Smooth muscle cell (in vitro differentiated cells): ENCODE measurements around the gene TDP1. TPM values are rescaled to one million over a fixed set of nuclear protein-coding genes. Genes with fewer than 3 reads are reported as not detected.

Source experiments
- DNase-seq: peaks from one replicate; lab custom pipeline; 2025; ENCODE audit not compliant: unreplicated experiment; lab: John Stamatoyannopoulos, UW
- H2AFZ ChIP-seq: fragments of 200-600 bp; sonication (generic); 2 replicates; pipeline ENCODE4 v1.6.0; 2016; ENCODE audit warnings: antibody characterized with exemption, low read depth, mild to moderate bottlenecking
- H3F3A ChIP-seq: fragments of 200-600 bp; sonication (generic); 2 replicates; pipeline ENCODE4 v1.6.0; 2017; ENCODE audit warnings: antibody characterized with exemption, low read depth
- H3K27ac ChIP-seq: fragments of 200-600 bp; sonication (generic); 2 replicates; pipeline ENCODE4 v1.5.1; 2016; ENCODE audit warnings: low read depth, mild to moderate bottlenecking
- H3K27me3 ChIP-seq: fragments of 200-600 bp; sonication (generic); 2 replicates; pipeline ENCODE4 v1.6.1; 2016; ENCODE audit warnings: low read depth, mild to moderate bottlenecking
- H3K36me3 ChIP-seq: fragments of 200-600 bp; sonication (generic); 2 replicates; pipeline ENCODE4 v1.5.1; 2016; ENCODE audit warnings: low read depth
- H3K4me1 ChIP-seq: fragments of 200-600 bp; sonication (generic); 2 replicates; pipeline ENCODE4 v1.5.1; 2016; ENCODE audit warnings: low read depth
- H3K4me2 ChIP-seq: fragments of 200-600 bp; sonication (generic); 2 replicates; pipeline ENCODE4 v1.6.0; 2016; ENCODE audit warnings: mild to moderate bottlenecking
- H3K4me3 ChIP-seq: fragments of 200-600 bp; sonication (generic); 2 replicates; pipeline ENCODE4 v1.5.1; 2016; ENCODE audit warnings: mild to moderate bottlenecking
- H3K79me2 ChIP-seq: fragments of 200-600 bp; sonication (generic); 2 replicates; pipeline ENCODE4 v1.6.0; 2016; ENCODE audit warnings: low read depth, mild to moderate bottlenecking
- H3K9ac ChIP-seq: fragments of 200-600 bp; sonication (generic); 2 replicates; pipeline ENCODE4 v1.6.0; 2016; ENCODE audit warnings: low read depth
- H3K9me3 ChIP-seq: fragments of 200-600 bp; sonication (generic); replicated peaks from 2 replicates; pipeline ENCODE4 v1.5.1; 2016; ENCODE audit warnings: low read depth
- H4K20me1 ChIP-seq: fragments of 200-600 bp; sonication (generic); 2 replicates; pipeline ENCODE4 v1.6.0; 2016; ENCODE audit warnings: low read depth
- WGBS: methylation state at CpG from one replicate; pipeline ENCODE4 v1.1.7; 2016; ENCODE audit warnings: low lambda C conversion rate; 5-methylcytosine and 5-hydroxymethylcytosine counted together
- polyA plus RNA-seq: library from polyadenylated mRNA; unstranded; fragments of >200 nt; fragmentation: Nextera tagmentation; extraction: Ambion mirVana; gene quantifications from 2 replicates; pipeline ENCODE4 v1.2.1, GENCODE V29; 2016
- total RNA-seq: library from RNA; depleted of rRNA; stranded (reverse); fragments of >200 nt; gene quantifications from 2 replicates; pipeline ENCODE4 v1.2.3, GENCODE V29; 2014
- TF ChIP-seq, protein P1 (sequence below): fragments of 200-600 bp; sonication (generic); IDR thresholded peaks from 2 replicates; pipeline ENCODE4 v1.5.1; 2017; ENCODE audit warnings: borderline replicate concordance, mild to moderate bottlenecking, antibody characterized with exemption; ENCODE audit not compliant: insufficient read depth, poor library complexity, severe bottlenecking

The TDP1 gene
- total and polyA plus RNA-seq, 2 experiments from 2014 or later, result 10.0 to 22.3 TPM

DNA sequence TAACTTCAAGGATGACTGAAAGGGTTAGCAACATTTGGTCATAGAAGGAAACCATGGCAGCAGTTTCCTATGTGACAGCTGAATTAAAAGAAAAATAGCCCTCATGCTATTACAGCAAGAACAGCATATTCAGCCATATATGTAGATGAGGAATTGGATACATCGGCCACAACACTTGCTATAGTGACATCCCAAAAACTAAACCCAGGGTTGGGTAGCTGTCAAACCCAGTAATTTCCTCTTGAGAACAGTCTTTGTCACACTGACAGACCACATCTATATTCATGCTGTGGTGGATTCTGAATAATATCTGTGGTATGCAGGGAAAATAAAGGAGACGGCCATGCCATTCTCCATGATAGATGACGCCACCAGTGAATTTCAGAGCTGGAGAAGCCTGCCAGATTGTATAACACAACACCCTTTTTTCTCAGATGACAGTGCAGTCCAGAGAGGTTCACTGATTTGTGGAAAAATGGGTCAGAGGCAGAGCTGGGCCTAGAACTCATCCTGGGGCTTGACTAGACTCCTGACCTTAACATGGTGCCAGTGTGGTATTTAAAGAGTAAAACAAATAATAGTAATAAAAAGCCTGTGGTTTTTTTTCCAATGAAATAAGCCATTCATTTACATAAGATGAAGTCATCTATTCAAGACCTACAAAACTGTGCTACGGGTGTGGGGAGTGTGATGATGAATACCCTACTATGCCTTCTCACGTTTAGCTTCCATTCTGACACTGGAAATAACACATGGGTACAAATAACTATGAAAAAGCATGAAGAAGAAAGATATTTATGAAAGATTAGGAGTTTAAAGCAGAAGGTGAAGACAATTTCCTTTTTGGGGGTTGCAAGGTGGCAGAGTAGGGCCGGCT, 33.5 kb upstream of the TDP1 start:
- H3F3A ChIP-seq, result no peaks in the 10 kb centered on the region
- H3K9ac ChIP-seq, result peak overlapping the region; percentile 48
- TF ChIP-seq, protein P1, sequence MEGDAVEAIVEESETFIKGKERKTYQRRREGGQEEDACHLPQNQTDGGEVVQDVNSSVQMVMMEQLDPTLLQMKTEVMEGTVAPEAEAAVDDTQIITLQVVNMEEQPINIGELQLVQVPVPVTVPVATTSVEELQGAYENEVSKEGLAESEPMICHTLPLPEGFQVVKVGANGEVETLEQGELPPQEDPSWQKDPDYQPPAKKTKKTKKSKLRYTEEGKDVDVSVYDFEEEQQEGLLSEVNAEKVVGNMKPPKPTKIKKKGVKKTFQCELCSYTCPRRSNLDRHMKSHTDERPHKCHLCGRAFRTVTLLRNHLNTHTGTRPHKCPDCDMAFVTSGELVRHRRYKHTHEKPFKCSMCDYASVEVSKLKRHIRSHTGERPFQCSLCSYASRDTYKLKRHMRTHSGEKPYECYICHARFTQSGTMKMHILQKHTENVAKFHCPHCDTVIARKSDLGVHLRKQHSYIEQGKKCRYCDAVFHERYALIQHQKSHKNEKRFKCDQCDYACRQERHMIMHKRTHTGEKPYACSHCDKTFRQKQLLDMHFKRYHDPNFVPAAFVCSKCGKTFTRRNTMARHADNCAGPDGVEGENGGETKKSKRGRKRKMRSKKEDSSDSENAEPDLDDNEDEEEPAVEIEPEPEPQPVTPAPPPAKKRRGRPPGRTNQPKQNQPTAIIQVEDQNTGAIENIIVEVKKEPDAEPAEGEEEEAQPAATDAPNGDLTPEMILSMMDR, result no peak
- WGBS, result 78% methylated on average over 6 of the region's 6 CpGs
- H3K27me3 ChIP-seq, result no peaks in the 10 kb centered on the region
- H3K36me3 ChIP-seq, result no peaks in the 10 kb centered on the region
- peak overlapping the region; percentile 85 for H3K27ac ChIP-seq
- H3K4me1 ChIP-seq, result no peaks in the 10 kb centered on the region
- DNase-seq, result no peak
- H3K9me3 ChIP-seq, result no peaks in the 10 kb centered on the region
- no peak overlapping the region for H3K4me2 ChIP-seq
- H2AFZ ChIP-seq, result no peak overlapping the region
- H4K20me1 ChIP-seq, result no peaks in the 10 kb centered on the region
- H3K79me2 ChIP-seq, result no peaks in the 10 kb centered on the region
- no peak overlapping the region for H3K4me3 ChIP-seq

DNA sequence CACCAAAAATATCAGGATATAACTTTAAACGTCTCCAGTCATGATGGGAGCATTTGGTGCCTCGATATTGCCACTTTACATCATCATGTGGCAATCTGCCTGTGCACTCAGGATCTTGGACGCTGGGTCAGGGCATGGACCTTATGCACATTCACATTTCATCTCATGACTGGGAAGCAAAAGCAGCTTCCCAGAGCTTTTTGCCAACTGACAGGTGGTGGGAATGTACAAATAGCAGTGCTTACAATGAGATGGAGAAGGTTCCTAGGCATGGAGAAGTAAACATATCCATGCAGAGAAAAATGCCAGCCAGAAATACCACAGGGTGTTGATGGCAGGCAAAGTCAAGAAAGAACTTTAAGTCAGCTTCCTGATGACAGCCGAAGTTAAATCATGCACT, 31.5 kb upstream of the TDP1 start:
- DNase-seq, result no peak
- no peak overlapping the region for H3K4me2 ChIP-seq
- TF ChIP-seq, protein P1, result no peak
- H3K9ac ChIP-seq, result no peak overlapping the region
- no peak overlapping the region for H3K4me3 ChIP-seq
- no peaks in the 10 kb centered on the region for H3K4me1 ChIP-seq
- no peak overlapping the region for H2AFZ ChIP-seq
- no peaks in the 10 kb centered on the region for H3K79me2 ChIP-seq
- no peaks in the 10 kb centered on the region for H3K36me3 ChIP-seq
- no peaks in the 10 kb centered on the region for H3K27me3 ChIP-seq
- H3F3A ChIP-seq, result no peaks in the 10 kb centered on the region
- 90% methylated on average over 4 of the region's 4 CpGs for WGBS
- no peaks in the 10 kb centered on the region for H3K9me3 ChIP-seq
- H3K27ac ChIP-seq, result no peak overlapping the region
- no peaks in the 10 kb centered on the region for H4K20me1 ChIP-seq

DNA sequence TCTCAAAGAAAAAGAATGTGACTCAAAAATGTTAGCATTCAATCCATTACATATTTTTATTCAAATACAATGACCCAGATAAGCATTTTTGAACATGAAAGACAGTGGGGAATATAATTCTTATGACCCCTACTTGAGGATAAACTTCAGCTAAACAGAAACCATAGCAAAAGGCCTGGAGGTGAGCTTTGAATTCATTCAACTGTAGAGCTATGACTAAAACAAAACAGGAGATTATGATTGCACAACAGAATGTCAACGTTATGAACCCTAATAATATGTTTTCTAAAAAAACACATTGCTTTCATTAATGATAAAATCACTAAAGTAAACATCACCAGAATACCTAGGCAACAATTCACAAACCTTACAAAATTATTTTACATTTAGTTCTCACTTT, 29.0 kb upstream of the TDP1 start:
- H3K9me3 ChIP-seq, result no peaks in the 10 kb centered on the region
- H4K20me1 ChIP-seq, result no peaks in the 10 kb centered on the region
- no peak for DNase-seq
- H3K4me3 ChIP-seq, result no peak overlapping the region
- no peaks in the 10 kb centered on the region for H3K4me1 ChIP-seq
- no peak overlapping the region for H2AFZ ChIP-seq
- no peak overlapping the region for H3K4me2 ChIP-seq
- no peaks in the 10 kb centered on the region for H3K36me3 ChIP-seq
- no peaks in the 10 kb centered on the region for H3K79me2 ChIP-seq
- H3K27me3 ChIP-seq, result no peaks in the 10 kb centered on the region
- no peaks in the 10 kb centered on the region for H3F3A ChIP-seq
- TF ChIP-seq, protein P1, result no peak
- H3K9ac ChIP-seq, result no peak overlapping the region
- no peak overlapping the region for H3K27ac ChIP-seq
- WGBS, result 84% methylated on average over 1 of the region's 1 CpG
